Activated CD4-positive, alpha-beta T cell treated with anti-CD3 and anti-CD28 coated beads, Interleukin-2, amount 10 ng/mL, durations not matched to agents 24 days and 14 days (primary cell): ENCODE data around the gene C7. TPM values are rescaled to one million over a fixed set of nuclear protein-coding genes. Genes with fewer than 3 reads are reported as not detected.

Experiments used
- DNase-seq: peaks from one replicate; pipeline ENCODE4 v3.0.0; 2022
- H3K27ac Mint-ChIP-seq: one replicate; pipeline ENCODE4 v1.8.0; 2022; ENCODE audit warnings: mild to moderate bottlenecking, mixed read lengths
- H3K27me3 Mint-ChIP-seq: one replicate; pipeline ENCODE4 v1.8.0; 2022; ENCODE audit warnings: mixed read lengths
- H3K36me3 Mint-ChIP-seq: one replicate; pipeline ENCODE4 v1.8.0; 2022; ENCODE audit warnings: low read depth, mild to moderate bottlenecking, mixed read lengths
- H3K4me1 Mint-ChIP-seq: one replicate; pipeline ENCODE4 v1.8.0; 2021; ENCODE audit warnings: mixed read lengths
- H3K4me3 Mint-ChIP-seq: one replicate; pipeline ENCODE4 v1.8.0; 2022; ENCODE audit warnings: mild to moderate bottlenecking, moderate library complexity, mixed read lengths
- H3K9me3 Mint-ChIP-seq: one replicate; pipeline ENCODE4 v1.8.0; 2021; ENCODE audit warnings: mixed read lengths
- intact Hi-C: fragments of 100-400 bp; cut with micrococcal nuclease; formaldehyde crosslinking; loops from one replicate; pipeline ENCODE4 v1.15.1; 2023
- total RNA-seq: library from RNA; stranded (reverse); gene quantifications from 2 replicates; pipeline ENCODE4 v1.2.3, GENCODE V29; 2022

The C7 gene
- total RNA-seq, 1 donor from 2014 or later, result not detected

- H3K9me3 Mint-ChIP-seq, result peaks cover 6% of the 10 kb centered on the region
- intact Hi-C loops, result no loop called here
- H3K4me3 Mint-ChIP-seq, result no peak overlapping the region
- no peaks in the 10 kb centered on the region for H3K36me3 Mint-ChIP-seq
- no peaks in the 10 kb centered on the region for H3K4me1 Mint-ChIP-seq
- DNase-seq, result no peak
- no peaks in the 10 kb centered on the region for H3K27me3 Mint-ChIP-seq
- H3K27ac Mint-ChIP-seq, result no peak overlapping the region
Measured at GRCh38 chr5:40955313-40955712, 46.0 kb downstream of the C7 start.

DNA sequence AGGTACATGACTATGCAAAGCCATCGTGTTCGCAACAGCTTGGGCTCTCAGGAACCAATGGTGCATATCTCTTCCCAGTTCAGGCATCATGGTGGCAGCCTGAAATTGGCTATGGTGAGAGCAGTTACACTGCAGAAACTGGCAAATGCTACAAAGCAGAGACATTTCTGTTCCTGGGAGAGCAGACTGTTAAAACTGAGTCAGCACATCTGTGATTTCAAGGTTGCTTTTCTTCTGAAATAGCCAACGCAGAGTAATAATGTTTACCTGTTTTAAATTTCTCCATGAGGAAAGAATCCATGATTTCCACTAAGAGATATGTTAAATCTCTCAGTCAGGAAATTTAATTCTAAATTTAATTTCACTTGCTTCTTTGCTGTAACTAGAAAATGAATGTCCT, 47.8 kb downstream of the C7 start:
- Mint-ChIP-seq H3K27ac (no peak overlapping the region), H3K27me3 (no peaks in the 10 kb centered on the region), H3K4me1 (no peaks in the 10 kb centered on the region), H3K4me3 (no peak overlapping the region), H3K9me3 (peaks cover 6% of the 10 kb centered on the region), H3K36me3 (no peaks in the 10 kb centered on the region)
- intact Hi-C loops, result no loop called here
- DNase-seq, result no peak

DNA sequence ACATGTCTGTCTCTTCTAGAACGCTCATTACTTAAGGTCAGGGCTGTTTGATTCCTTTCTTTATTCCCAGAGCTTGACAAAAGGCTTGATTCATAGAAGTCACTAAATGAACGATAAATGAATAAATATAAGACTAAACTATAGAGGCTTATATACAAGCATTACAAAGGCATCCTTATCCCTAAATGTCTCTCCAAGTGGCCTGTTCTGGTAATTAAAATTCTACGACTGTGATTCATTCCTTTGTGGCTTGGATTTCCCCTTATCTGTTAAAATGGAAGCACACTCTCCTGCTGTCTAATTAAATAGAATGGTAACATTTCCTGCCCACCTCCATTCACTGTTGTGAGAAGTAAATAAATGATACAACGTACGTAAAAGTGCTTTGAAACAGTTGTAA, 49.5 kb downstream of the C7 start:
- intact Hi-C loops, result no loop called here
- Mint-ChIP-seq H3K36me3 (no peaks in the 10 kb centered on the region), H3K27me3 (no peaks in the 10 kb centered on the region), H3K4me1 (no peaks in the 10 kb centered on the region), H3K4me3 (no peak overlapping the region), H3K9me3 (no peaks in the 10 kb centered on the region), H3K27ac (no peak overlapping the region)
- no peak for DNase-seq

GRCh38 chr5:40960037-40960436, 50.7 kb downstream of the C7 start:
- no peak overlapping the region for H3K27ac Mint-ChIP-seq
- intact Hi-C loops, result no loop called here
- DNase-seq, result no peak
- H3K27me3 Mint-ChIP-seq, result no peaks in the 10 kb centered on the region
- no peaks in the 10 kb centered on the region for H3K4me1 Mint-ChIP-seq
- no peak overlapping the region for H3K4me3 Mint-ChIP-seq
- H3K36me3 Mint-ChIP-seq, result no peaks in the 10 kb centered on the region
- no peaks in the 10 kb centered on the region for H3K9me3 Mint-ChIP-seq

GRCh38 chr5:40962207-40962955, 53.1 kb downstream of the C7 start:
- H3K27me3 Mint-ChIP-seq, result no peaks in the 10 kb centered on the region
- H3K4me3 Mint-ChIP-seq, result no peak overlapping the region
- H3K27ac Mint-ChIP-seq, result no peak overlapping the region
- intact Hi-C loops, result no loop called here
- DNase-seq, result no peak
- no peaks in the 10 kb centered on the region for H3K9me3 Mint-ChIP-seq
- no peaks in the 10 kb centered on the region for H3K4me1 Mint-ChIP-seq
- no peaks in the 10 kb centered on the region for H3K36me3 Mint-ChIP-seq

DNA sequence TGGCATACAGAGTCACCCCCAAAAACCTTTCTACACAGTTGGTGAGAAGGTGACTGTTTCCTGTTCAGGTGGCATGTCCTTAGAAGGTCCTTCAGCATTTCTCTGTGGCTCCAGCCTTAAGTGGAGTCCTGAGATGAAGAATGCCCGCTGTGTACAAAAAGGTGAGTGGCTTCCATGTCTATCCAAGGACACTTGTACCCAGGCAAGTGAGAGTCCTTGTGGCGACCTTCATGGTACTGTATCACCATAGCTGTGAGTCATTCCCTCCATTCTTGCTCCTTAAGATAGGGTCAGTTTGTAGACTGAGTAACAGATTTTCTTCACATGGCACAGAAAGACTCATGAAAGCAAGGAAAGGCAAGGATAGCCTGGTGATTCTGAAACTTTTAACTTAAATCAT, 63.1 kb downstream of the C7 start:
- Mint-ChIP-seq H3K27ac (no peak overlapping the region), H3K4me3 (no peak overlapping the region), H3K9me3 (no peaks in the 10 kb centered on the region), H3K27me3 (no peaks in the 10 kb centered on the region), H3K36me3 (no peaks in the 10 kb centered on the region), H3K4me1 (no peaks in the 10 kb centered on the region)
- DNase-seq, result no peak
- intact Hi-C loops, result no loop called here

- H3K4me1 Mint-ChIP-seq, result no peaks in the 10 kb centered on the region
- intact Hi-C loops, result no loop called here
- no peak overlapping the region for H3K27ac Mint-ChIP-seq
Measured at GRCh38 chr5:40973364-40974004, 64.2 kb downstream of the C7 start.

DNA sequence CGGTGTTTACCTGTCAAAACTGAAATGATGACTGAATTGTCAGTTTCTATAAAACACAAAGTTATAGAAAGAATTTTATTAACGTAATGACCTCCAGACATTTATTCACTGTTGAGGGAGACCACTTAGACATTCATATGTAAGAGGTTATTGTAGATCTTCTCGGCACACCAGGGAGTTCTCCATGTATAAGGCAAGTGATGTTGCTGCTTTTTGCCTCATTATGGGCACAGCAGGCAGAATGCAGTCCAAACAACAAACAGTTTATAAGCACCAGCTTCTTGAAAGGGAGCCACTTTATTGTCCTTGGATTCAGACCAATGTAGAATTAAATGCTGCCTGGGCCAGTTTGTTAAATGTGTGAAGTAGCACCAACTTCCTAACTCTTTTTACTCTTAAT, 66.7 kb downstream of the C7 start:
- no peak for DNase-seq
- intact Hi-C loops, result no loop called here
- H3K27ac Mint-ChIP-seq, result no peak overlapping the region
- H3K27me3 Mint-ChIP-seq, result no peaks in the 10 kb centered on the region
- H3K4me1 Mint-ChIP-seq, result no peaks in the 10 kb centered on the region
- H3K9me3 Mint-ChIP-seq, result no peaks in the 10 kb centered on the region
- H3K36me3 Mint-ChIP-seq, result no peaks in the 10 kb centered on the region
- H3K4me3 Mint-ChIP-seq, result no peak overlapping the region

More at GRCh38 chr5:40973364-40974004, 64.2 kb downstream of the C7 start:
- H3K36me3 Mint-ChIP-seq, result no peaks in the 10 kb centered on the region
- H3K4me3 Mint-ChIP-seq, result no peak overlapping the region
- H3K27me3 Mint-ChIP-seq, result no peaks in the 10 kb centered on the region
- no peaks in the 10 kb centered on the region for H3K9me3 Mint-ChIP-seq
- DNase-seq, result no peak

DNA sequence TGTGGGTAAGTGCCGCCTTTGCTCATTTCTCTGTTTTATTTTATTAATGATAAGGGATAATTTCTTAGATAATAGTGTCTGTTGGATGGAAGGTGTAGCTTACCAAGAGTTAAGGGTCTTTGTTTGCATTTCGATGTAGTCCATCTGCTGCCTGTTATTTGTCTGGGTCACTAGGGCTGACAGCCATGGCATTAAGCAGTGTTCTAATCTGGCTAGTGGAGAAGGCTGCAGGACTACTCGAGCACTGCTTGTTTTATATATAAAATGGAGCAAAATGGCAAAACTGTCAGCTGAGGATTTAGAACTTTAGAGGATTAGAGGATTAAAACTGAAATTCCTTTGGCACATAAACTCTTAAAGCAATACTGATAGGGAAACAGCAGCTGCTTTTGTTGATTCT, 67.5 kb downstream of the C7 start:
- H3K4me1 Mint-ChIP-seq, result no peaks in the 10 kb centered on the region
- no peaks in the 10 kb centered on the region for H3K9me3 Mint-ChIP-seq
- no peaks in the 10 kb centered on the region for H3K36me3 Mint-ChIP-seq
- no peak overlapping the region for H3K27ac Mint-ChIP-seq
- H3K27me3 Mint-ChIP-seq, result no peaks in the 10 kb centered on the region
- intact Hi-C loops, result no loop called here
- no peak for DNase-seq
- no peak overlapping the region for H3K4me3 Mint-ChIP-seq

- no peaks in the 10 kb centered on the region for H3K27me3 Mint-ChIP-seq
- no peak overlapping the region for H3K4me3 Mint-ChIP-seq
- no peak overlapping the region for H3K27ac Mint-ChIP-seq
- H3K36me3 Mint-ChIP-seq, result no peaks in the 10 kb centered on the region
- no peak for DNase-seq
- H3K9me3 Mint-ChIP-seq, result no peaks in the 10 kb centered on the region
- H3K4me1 Mint-ChIP-seq, result no peaks in the 10 kb centered on the region
- intact Hi-C loops, result no loop called here
Measured at GRCh38 chr5:40981420-40981819, 72.1 kb downstream of the C7 start.

- Mint-ChIP-seq H3K4me3 (no peak overlapping the region), H3K4me1 (no peaks in the 10 kb centered on the region), H3K27me3 (no peaks in the 10 kb centered on the region), H3K27ac (no peak overlapping the region), H3K36me3 (no peaks in the 10 kb centered on the region), H3K9me3 (no peaks in the 10 kb centered on the region)
- no peak for DNase-seq
- intact Hi-C loops, result no loop called here
Measured at GRCh38 chr5:40983781-40984180, 74.5 kb downstream of the C7 start.

- Mint-ChIP-seq H3K36me3 (no peaks in the 10 kb centered on the region), H3K4me3 (no peak overlapping the region), H3K27ac (no peak overlapping the region), H3K27me3 (no peaks in the 10 kb centered on the region), H3K9me3 (no peaks in the 10 kb centered on the region), H3K4me1 (no peaks in the 10 kb centered on the region)
- intact Hi-C loops, result no loop called here
- no peak for DNase-seq
Measured at GRCh38 chr5:40984884-40985283, 75.6 kb downstream of the C7 start.

DNA sequence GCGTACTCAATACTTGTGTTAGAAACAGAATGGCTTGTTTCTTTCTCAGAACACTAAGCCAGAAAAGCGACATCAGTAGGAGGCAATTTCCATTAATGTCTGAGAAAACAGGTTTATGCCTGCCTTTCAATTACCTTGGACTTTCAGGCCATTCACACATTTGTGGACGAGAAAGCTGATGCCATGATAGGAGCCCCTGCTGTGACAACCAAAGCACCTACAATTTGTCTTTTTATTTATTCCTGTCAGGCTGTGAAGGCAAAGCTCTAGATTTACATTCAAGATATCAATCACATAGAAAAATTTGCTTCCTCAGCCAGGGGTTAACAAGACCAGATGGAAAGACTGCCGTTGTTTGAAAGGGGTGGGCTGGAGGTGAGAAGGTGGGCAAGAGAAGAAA, 76.2 kb downstream of the C7 start:
- DNase-seq, result no peak
- Mint-ChIP-seq H3K36me3 (no peaks in the 10 kb centered on the region), H3K9me3 (no peaks in the 10 kb centered on the region), H3K4me1 (no peaks in the 10 kb centered on the region), H3K4me3 (no peak overlapping the region), H3K27me3 (no peaks in the 10 kb centered on the region), H3K27ac (no peak overlapping the region)
- intact Hi-C loops, result no loop called here

DNA sequence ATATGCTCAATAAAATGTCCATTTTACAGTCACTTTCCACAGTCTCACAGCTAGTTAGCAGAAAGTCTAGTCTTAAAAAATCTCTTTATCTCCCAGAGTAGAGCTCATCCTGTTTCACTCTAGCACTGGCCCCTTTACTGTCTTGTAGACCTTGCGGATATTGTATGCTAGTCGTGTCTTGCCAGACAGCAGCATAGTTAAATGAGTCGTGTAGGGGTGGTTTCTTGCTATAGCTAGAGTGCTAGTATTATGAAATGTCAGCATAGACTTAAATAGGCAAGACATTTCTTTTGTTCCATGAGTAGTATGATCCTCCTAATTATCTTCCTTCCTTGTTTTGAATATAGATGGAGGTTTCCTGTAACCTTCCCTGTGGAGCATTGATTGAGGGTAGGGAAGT, 77.4 kb downstream of the C7 start:
- Mint-ChIP-seq H3K4me1 (no peaks in the 10 kb centered on the region), H3K4me3 (no peak overlapping the region)
- no peak for DNase-seq

GRCh38 chr5:40987349-40987748, 78.1 kb downstream of the C7 start:
- Mint-ChIP-seq H3K9me3 (no peaks in the 10 kb centered on the region), H3K4me1 (no peaks in the 10 kb centered on the region), H3K27me3 (no peaks in the 10 kb centered on the region), H3K4me3 (no peak overlapping the region), H3K36me3 (no peaks in the 10 kb centered on the region), H3K27ac (no peak overlapping the region)
- intact Hi-C loops, result no loop called here
- DNase-seq, result no peak

More for the DNA sequence above, 77.4 kb downstream of the C7 start:
- Mint-ChIP-seq H3K36me3 (no peaks in the 10 kb centered on the region), H3K27me3 (no peaks in the 10 kb centered on the region), H3K27ac (no peak overlapping the region), H3K9me3 (no peaks in the 10 kb centered on the region)
- intact Hi-C loops, result no loop called here
